ENCODE measurements around the gene SACS. TPM values are rescaled to one million over a fixed set of nuclear protein-coding genes. Genes with fewer than 3 reads are reported as not detected.
A peak's percentile ranks its signal among the peaks of the same experiment; 100 is the strongest.

The SACS gene
- total RNA-seq, 1 donor from 2014 or later, result 56.0 TPM

- H3K4me3 ChIP-seq (ENCODE audit: low read depth, low read length), result no peak overlapping the region
- H3K27me3 ChIP-seq (ENCODE audit: control insufficient read depth, insufficient read depth, low read length), result no peaks in the 10 kb centered on the region
- DNase-seq (ENCODE audit: low read depth), result no peak
Observed at GRCh38 chr13:23470790-23471614, 37.5 kb upstream of the SACS start.

GRCh38 chr13:23469951-23470421 is 36.5 kb upstream of the SACS start:
- H3K4me3 ChIP-seq (ENCODE audit: low read depth, low read length), result no peak overlapping the region
- DNase-seq (ENCODE audit: low read depth), result peak; percentile 48

More at GRCh38 chr13:23470790-23471614, 37.5 kb upstream of the SACS start:
- no peaks in the 10 kb centered on the region for H3K36me3 ChIP-seq (ENCODE audit: control insufficient read depth, insufficient read depth, low read length)
- no peak for TF ChIP-seq CTCF (IDR thresholded peaks at IDR 0.05; ENCODE audit: insufficient read depth, low read length, poor library complexity, severe bottlenecking)

GRCh38 chr13:23468811-23469210 is 35.3 kb upstream of the SACS start:
- no peak for TF ChIP-seq CTCF (IDR thresholded peaks at IDR 0.05; ENCODE audit: insufficient read depth, low read length, poor library complexity, severe bottlenecking)
- no peaks in the 10 kb centered on the region for H3K27me3 ChIP-seq (ENCODE audit: control insufficient read depth, insufficient read depth, low read length)

More at GRCh38 chr13:23469951-23470421, 36.5 kb upstream of the SACS start:
- TF ChIP-seq CTCF (IDR thresholded peaks at IDR 0.05; ENCODE audit: insufficient read depth, low read length, poor library complexity, severe bottlenecking), result no peak
- no peaks in the 10 kb centered on the region for H3K36me3 ChIP-seq (ENCODE audit: control insufficient read depth, insufficient read depth, low read length)
- no peaks in the 10 kb centered on the region for H3K27me3 ChIP-seq (ENCODE audit: control insufficient read depth, insufficient read depth, low read length)

GRCh38 chr13:23467932-23468278 is 34.4 kb upstream of the SACS start:
- H3K27me3 ChIP-seq (ENCODE audit: control insufficient read depth, insufficient read depth, low read length), result no peaks in the 10 kb centered on the region
- no peak for DNase-seq (ENCODE audit: low read depth)
- no peaks in the 10 kb centered on the region for H3K36me3 ChIP-seq (ENCODE audit: control insufficient read depth, insufficient read depth, low read length)
- TF ChIP-seq CTCF (IDR thresholded peaks at IDR 0.05; ENCODE audit: insufficient read depth, low read length, poor library complexity, severe bottlenecking), result no peak
- no peak overlapping the region for H3K4me3 ChIP-seq (ENCODE audit: low read depth, low read length)

More at GRCh38 chr13:23468811-23469210, 35.3 kb upstream of the SACS start:
- no peak for DNase-seq (ENCODE audit: low read depth)
- Histone ChIP-seq H3K4me3 (ENCODE audit: low read depth, low read length) (no peak overlapping the region), H3K36me3 (ENCODE audit: control insufficient read depth, insufficient read depth, low read length) (no peaks in the 10 kb centered on the region)

GRCh38 chr13:23467048-23467931 is 33.8 kb upstream of the SACS start:
- TF ChIP-seq CTCF (IDR thresholded peaks at IDR 0.05; ENCODE audit: insufficient read depth, low read length, poor library complexity, severe bottlenecking), result no peak
- Histone ChIP-seq H3K27me3 (ENCODE audit: control insufficient read depth, insufficient read depth, low read length) (no peaks in the 10 kb centered on the region), H3K36me3 (ENCODE audit: control insufficient read depth, insufficient read depth, low read length) (no peaks in the 10 kb centered on the region), H3K4me3 (ENCODE audit: low read depth, low read length) (no peak overlapping the region)
- DNase-seq (ENCODE audit: low read depth), result no peak
